Smooth muscle cell (in vitro differentiated cells): ENCODE measurements around the gene RTP5. TPM values are rescaled to one million over a fixed set of nuclear protein-coding genes. Genes with fewer than 3 reads are reported as not detected.
"Not testable (repeated sequence)": the region's sequence is repeated elsewhere in the genome, so short reads cannot be mapped to it uniquely, and the experiment has no call there.

Experiments used
- DNase-seq: peaks from one replicate; lab custom pipeline; 2025; ENCODE audit not compliant: unreplicated experiment; lab: John Stamatoyannopoulos, UW
- H2AFZ ChIP-seq: fragments of 200-600 bp; sonication (generic); 2 replicates; pipeline ENCODE4 v1.6.0; 2016; ENCODE audit warnings: antibody characterized with exemption, low read depth, mild to moderate bottlenecking
- H3F3A ChIP-seq: fragments of 200-600 bp; sonication (generic); 2 replicates; pipeline ENCODE4 v1.6.0; 2017; ENCODE audit warnings: antibody characterized with exemption, low read depth
- H3K27ac ChIP-seq: fragments of 200-600 bp; sonication (generic); 2 replicates; pipeline ENCODE4 v1.5.1; 2016; ENCODE audit warnings: low read depth, mild to moderate bottlenecking
- H3K27me3 ChIP-seq: fragments of 200-600 bp; sonication (generic); 2 replicates; pipeline ENCODE4 v1.6.1; 2016; ENCODE audit warnings: low read depth, mild to moderate bottlenecking
- H3K36me3 ChIP-seq: fragments of 200-600 bp; sonication (generic); 2 replicates; pipeline ENCODE4 v1.5.1; 2016; ENCODE audit warnings: low read depth
- H3K4me1 ChIP-seq: fragments of 200-600 bp; sonication (generic); 2 replicates; pipeline ENCODE4 v1.5.1; 2016; ENCODE audit warnings: low read depth
- H3K4me2 ChIP-seq: fragments of 200-600 bp; sonication (generic); 2 replicates; pipeline ENCODE4 v1.6.0; 2016; ENCODE audit warnings: mild to moderate bottlenecking
- H3K4me3 ChIP-seq: fragments of 200-600 bp; sonication (generic); 2 replicates; pipeline ENCODE4 v1.5.1; 2016; ENCODE audit warnings: mild to moderate bottlenecking
- H3K79me2 ChIP-seq: fragments of 200-600 bp; sonication (generic); 2 replicates; pipeline ENCODE4 v1.6.0; 2016; ENCODE audit warnings: low read depth, mild to moderate bottlenecking
- H3K9ac ChIP-seq: fragments of 200-600 bp; sonication (generic); 2 replicates; pipeline ENCODE4 v1.6.0; 2016; ENCODE audit warnings: low read depth
- H3K9me3 ChIP-seq: fragments of 200-600 bp; sonication (generic); replicated peaks from 2 replicates; pipeline ENCODE4 v1.5.1; 2016; ENCODE audit warnings: low read depth
- H4K20me1 ChIP-seq: fragments of 200-600 bp; sonication (generic); 2 replicates; pipeline ENCODE4 v1.6.0; 2016; ENCODE audit warnings: low read depth
- CTCF ChIP-seq: fragments of 200-600 bp; sonication (generic); IDR thresholded peaks from 2 replicates; pipeline ENCODE4 v1.5.1; 2017; ENCODE audit warnings: borderline replicate concordance, mild to moderate bottlenecking, antibody characterized with exemption; ENCODE audit not compliant: insufficient read depth, poor library complexity, severe bottlenecking
- WGBS: methylation state at CpG from one replicate; pipeline ENCODE4 v1.1.7; 2016; ENCODE audit warnings: low lambda C conversion rate; 5-methylcytosine and 5-hydroxymethylcytosine counted together
- polyA plus RNA-seq: library from polyadenylated mRNA; unstranded; fragments of >200 nt; fragmentation: Nextera tagmentation; extraction: Ambion mirVana; gene quantifications from 2 replicates; pipeline ENCODE4 v1.2.1, GENCODE V29; 2016
- total RNA-seq: library from RNA; depleted of rRNA; stranded (reverse); fragments of >200 nt; gene quantifications from 2 replicates; pipeline ENCODE4 v1.2.3, GENCODE V29; 2014

Gene RTP5
- total and polyA plus RNA-seq, 2 experiments from 2014 or later, result not detected

- H4K20me1 ChIP-seq, result no peaks in the 10 kb centered on the region
- no peak overlapping the region for H2AFZ ChIP-seq
- no peak overlapping the region for H3K9ac ChIP-seq
- DNase-seq, result no peak
- no peak overlapping the region for H3K4me3 ChIP-seq
- no peaks in the 10 kb centered on the region for H3F3A ChIP-seq
- 89% methylated on average over 9 of the region's 9 CpGs for WGBS
- H3K27ac ChIP-seq, result no peak overlapping the region
- no peaks in the 10 kb centered on the region for H3K9me3 ChIP-seq
- H3K4me1 ChIP-seq, result no peaks in the 10 kb centered on the region
- no peaks in the 10 kb centered on the region for H3K79me2 ChIP-seq
- H3K4me2 ChIP-seq, result no peak overlapping the region
- no peaks in the 10 kb centered on the region for H3K36me3 ChIP-seq
- no peak for TF ChIP-seq CTCF
- H3K27me3 ChIP-seq, result no peaks in the 10 kb centered on the region
These were observed 52.9 kb downstream of the RTP5 start for GRCh38 chr2:241922411-241922810.

GRCh38 chr2:241922816-241923601 is 53.5 kb downstream of the RTP5 start:
- not testable (repeated sequence) for H3K9ac ChIP-seq, H3K4me2 ChIP-seq, H4K20me1 ChIP-seq, H3K36me3 ChIP-seq, H3K9me3 ChIP-seq, DNase-seq, H3K79me2 ChIP-seq, H3K27me3 ChIP-seq, H3K27ac ChIP-seq, H3K4me1 ChIP-seq, H3K4me3 ChIP-seq, H2AFZ ChIP-seq, H3F3A ChIP-seq
- 89% methylated on average over 13 of the region's 13 CpGs for WGBS

Other genes with a start within 250 kb of the RTP5 start
- gene THAP4, start 232.6 kb upstream of the RTP5 start, total RNA-seq, result 20.8 and 23.1 TPM in 2 replicates
- 38.8 and 47.2 TPM in 2 replicates for gene THAP4, start 232.6 kb upstream of the RTP5 start, polyA plus RNA-seq
- gene ATG4B, start 232.0 kb upstream of the RTP5 start, total RNA-seq, result 60.4 and 70.3 TPM in 2 replicates
- gene ATG4B, start 232.0 kb upstream of the RTP5 start, polyA plus RNA-seq, result 91.3 and 96.4 TPM in 2 replicates
- gene DTYMK, start 182.9 kb upstream of the RTP5 start, total RNA-seq, result 22.2 TPM in 2 replicates
- gene DTYMK, start 182.9 kb upstream of the RTP5 start, polyA plus RNA-seq, result 58.9 and 65.8 TPM in 2 replicates
- 6.7 and 35.0 TPM in 2 replicates for gene ING5, start 167.7 kb upstream of the RTP5 start, total RNA-seq
- 10.6 and 15.2 TPM in 2 replicates for gene ING5, start 167.7 kb upstream of the RTP5 start, polyA plus RNA-seq
- gene D2HGDH, start 135.1 kb upstream of the RTP5 start, total RNA-seq, result 3.7 and 7.0 TPM in 2 replicates
- gene D2HGDH, start 135.1 kb upstream of the RTP5 start, polyA plus RNA-seq, result 18.7 and 20.7 TPM in 2 replicates
- gene GAL3ST2, start 92.9 kb upstream of the RTP5 start, total RNA-seq, result not detected in 2 replicates
- gene GAL3ST2, start 92.9 kb upstream of the RTP5 start, polyA plus RNA-seq, result 0.34 TPM in 2 replicates
- not detected in 2 replicates for gene NEU4, start 60.5 kb upstream of the RTP5 start, total RNA-seq
- 0.10 TPM in 1 of 2 replicates, not detected in the other for gene NEU4, start 60.5 kb upstream of the RTP5 start, polyA plus RNA-seq
- not detected in 2 replicates for gene PDCD1, start 10.8 kb upstream of the RTP5 start, total RNA-seq
- 0.12 TPM in 1 of 2 replicates, not detected in the other for gene PDCD1, start 10.8 kb upstream of the RTP5 start, polyA plus RNA-seq